ENCODE data around the gene CACNA1A.

GRCh38 chr19:13286195-13286985 lies 219.9 kb downstream of the CACNA1A start:
- TF ChIP-seq CTCF (IDR thresholded peaks at IDR 0.05): no peak
- no peak for TF ChIP-seq POLR2A (IDR thresholded peaks at IDR 0.05)

Data from body of pancreas (tissue), 4 donors.